K562 (cell line): Measurements from ENCODE around the gene CSNK1A1. TPM values are rescaled to one million over a fixed set of nuclear protein-coding genes. Genes with fewer than 3 reads are reported as not detected.
A peak's percentile ranks its signal among the peaks of the same experiment; 100 is the strongest.

Experiments used
- CAMTA2 ChIP-seq: fragments of 250-450 bp; sonication (Bioruptor Pico); conservative IDR thresholded peaks from 2 replicates; pipeline ENCODE4 v1.5.1; 2022
- DACH1 ChIP-seq: fragments of 450-650 bp; IDR thresholded peaks from 2 replicates; pipeline ENCODE4 v1.6.1; 2018; ENCODE audit not compliant: partially characterized antibody
- EHMT2 ChIP-seq: fragments of 450-650 bp; IDR thresholded peaks from 2 replicates; pipeline ENCODE4 v1.6.1; 2018; ENCODE audit warnings: antibody characterized with exemption
- GABPB1 ChIP-seq: sonication (generic); formaldehyde crosslinking; IDR thresholded peaks from 2 replicates; pipeline ENCODE4 v1.8.0; 2022; ENCODE audit warnings: mild to moderate bottlenecking, missing genetic modification reagents
- HSF4 ChIP-seq: fragments of 250-450 bp; sonication (Bioruptor Pico); IDR thresholded peaks from 2 replicates; pipeline ENCODE4 v2.1.2; 2022; ENCODE audit warnings: mild to moderate bottlenecking, moderate library complexity, borderline replicate concordance
- KAT8 ChIP-seq: fragments of 450-650 bp; IDR thresholded peaks from 2 replicates; pipeline ENCODE4 v1.6.1; 2016; ENCODE audit warnings: low read depth, mild to moderate bottlenecking
- KLF16 ChIP-seq: IDR thresholded peaks from 2 replicates; pipeline ENCODE4 v1.6.1; 2016; ENCODE audit warnings: antibody characterized with exemption
- L3MBTL2 ChIP-seq: fragments of 450-650 bp; IDR thresholded peaks from 2 replicates; pipeline ENCODE4 v1.6.1; 2016; ENCODE audit warnings: mild to moderate bottlenecking, moderate library complexity
- MYC ChIP-seq, 2 experiments: fragments of 250-450 bp in 1 of 2; sonication (Bioruptor Pico) in 1 of 2; IDR thresholded peaks; 2 replicates each; pipeline versions ENCODE4 v1.5.1 to v1.6.1; 2012 to 2021; ENCODE audit warnings: low read depth in 2 of 2, borderline replicate concordance in 1 of 2, improper control_type of control experiment in 1 of 2, low read length in 1 of 2, mild to moderate bottlenecking in 1 of 2, moderate library complexity in 1 of 2
- NR2F6 ChIP-seq: fragments of 450-650 bp; formaldehyde crosslinking; IDR thresholded peaks from 2 replicates; pipeline ENCODE4 v1.4.0; 2020; ENCODE audit warnings: mild to moderate bottlenecking
- POLR2H ChIP-seq: IDR thresholded peaks from 2 replicates; pipeline ENCODE4 v1.6.1; 2016; ENCODE audit warnings: missing genetic modification characterization, low read depth, mild to moderate bottlenecking, control low read depth, missing compliant biosample characterization, moderate library complexity
- PYGO2 ChIP-seq: fragments of 450-650 bp; IDR thresholded peaks from 2 replicates; pipeline ENCODE4 v1.6.1; 2016; ENCODE audit warnings: mild to moderate bottlenecking, missing genetic modification characterization, moderate library complexity, missing compliant biosample characterization
- RBBP5 ChIP-seq: fragments of 200-600 bp; sonication (generic); IDR thresholded peaks from 2 replicates; pipeline ENCODE4 v1.6.1; 2012; ENCODE audit warnings: borderline replicate concordance, mild to moderate bottlenecking, low read length, control low read depth, inconsistent platforms; ENCODE audit not compliant: insufficient read depth, poor library complexity, severe bottlenecking
- SP1 ChIP-seq: sonication (generic); formaldehyde crosslinking; IDR thresholded peaks from 2 replicates; pipeline ENCODE4 v1.8.1; 2022; ENCODE audit warnings: mild to moderate bottlenecking, missing genetic modification reagents
- SRSF1 ChIP-seq: fragments of 200-400 bp; formaldehyde crosslinking; IDR thresholded peaks from 2 replicates; pipeline ENCODE4 v1.6.1; 2017; ENCODE audit warnings: mild to moderate bottlenecking, low read depth, low read length, moderate library complexity
- TAL1 ChIP-seq: fragments of 450-650 bp; IDR thresholded peaks from 2 replicates; pipeline ENCODE4 v1.6.1; 2016; ENCODE audit warnings: mild to moderate bottlenecking
- ZKSCAN8 ChIP-seq: fragments of 200-800 bp; sonication (Bioruptor generic); IDR thresholded peaks from 2 replicates; pipeline ENCODE4 v1.6.1; 2016; ENCODE audit warnings: missing genetic modification characterization, missing compliant biosample characterization
- ZNF699 ChIP-seq: fragments of 250-450 bp; sonication (Bioruptor Pico); IDR thresholded peaks from 2 replicates; pipeline ENCODE4 v1.8.0; 2021; ENCODE audit warnings: mild to moderate bottlenecking, moderate library complexity; ENCODE audit not compliant: insufficient replicate concordance
- ZNF75A ChIP-seq: fragments of 450-650 bp; formaldehyde crosslinking; IDR thresholded peaks from 2 replicates; pipeline ENCODE4 v1.4.0; 2020; ENCODE audit warnings: mild to moderate bottlenecking
- polyA plus RNA-seq, 8 experiments: library from polyadenylated mRNA; depleted of rRNA in 4 of 8; stranded (reverse) in 5 of 8; unstranded in 3 of 8; fragments of >200 nt; fragmentation: Nextera tagmentation in 2 of 8; fragmentation: Illumina TruSeq in 1 of 8; extraction: Ambion mirVana in 2 of 8; extraction: Trizol in 1 of 8; gene quantifications; 2 replicates each; pipeline versions ENCODE4 v1.2.1 to v1.2.3, GENCODE V29; 2011 to 2014; ENCODE audit warnings: inconsistent platforms in 1 of 8, missing spikeins in 1 of 8
- total RNA-seq, 7 experiments: library from RNA; depleted of rRNA in 6 of 7; stranded (reverse); fragments of >200 nt in 6 of 7; fragmentation: Illumina TruSeq in 2 of 7; extraction: Trizol in 2 of 7; gene quantifications; 2 replicates each; pipeline versions ENCODE4 v1.2.1 to v1.2.3, GENCODE V29; 2011 to 2021; ENCODE audit warnings: low replicate concordance in 1 of 7
- TF ChIP-seq, protein P1 (sequence below): fragments of 250-450 bp; sonication (Bioruptor Pico); IDR thresholded peaks from 2 replicates; pipeline ENCODE4 v1.8.0; 2022; ENCODE audit warnings: moderate library complexity, mild to moderate bottlenecking, inconsistent platforms
- TF ChIP-seq, protein P2 (sequence below): fragments of 450-650 bp; formaldehyde crosslinking; IDR thresholded peaks from 2 replicates; pipeline ENCODE4 v1.4.0; 2022; ENCODE audit warnings: missing genetic modification characterization
- TF ChIP-seq, protein P3 (sequence below): fragments of 450-650 bp; conservative IDR thresholded peaks from 2 replicates; pipeline ENCODE4 v1.6.1; 2016; ENCODE audit warnings: missing genetic modification characterization, low read depth, mild to moderate bottlenecking, missing compliant biosample characterization, moderate library complexity
- TF ChIP-seq, protein P4 (sequence below): fragments of 250-450 bp; sonication (Bioruptor Pico); IDR thresholded peaks from 2 replicates; pipeline ENCODE4 v1.4.0; 2020; ENCODE audit warnings: mild to moderate bottlenecking, moderate library complexity, borderline replicate concordance

The CSNK1A1 gene
- total and polyA plus RNA-seq, 9 of the 15 experiments (the other 6 are each of a cell fraction or from before 2014, with no cell fraction given) = 49.1 to 196 (median 154) TPM

- no peak for TF ChIP-seq ZNF699 (CRISPR knock-in tag)
- TF ChIP-seq RBBP5 = no peak
- 0 out of 2 replicates have a peak, but pooled peaks have one; percentile 28 for TF ChIP-seq GABPB1 (CRISPR knock-in tag)
- no peak for TF ChIP-seq MYC (IDR thresholded peaks at IDR 0.05; ENCODE audit: low read depth, low read length)
- no peak for TF ChIP-seq MYC (CRISPR knock-in tag; IDR thresholded peaks at IDR 0.05; ENCODE audit: borderline replicate concordance, low read depth)
- no peak for TF ChIP-seq POLR2H (tag)
- TF ChIP-seq CAMTA2 = no peak
- no peak for TF ChIP-seq TAL1
- no peak for TF ChIP-seq KLF16
- TF ChIP-seq ZKSCAN8 (CRISPR knock-in tag) = no peak
- no peak for TF ChIP-seq NR2F6 (CRISPR knock-in tag)
- TF ChIP-seq, protein P1, sequence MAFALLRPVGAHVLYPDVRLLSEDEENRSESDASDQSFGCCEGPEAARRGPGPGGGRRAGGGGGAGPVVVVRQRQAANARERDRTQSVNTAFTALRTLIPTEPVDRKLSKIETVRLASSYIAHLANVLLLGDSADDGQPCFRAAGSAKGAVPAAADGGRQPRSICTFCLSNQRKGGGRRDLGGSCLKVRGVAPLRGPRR (CRISPR knock-in tag) = no peak
- TF ChIP-seq, protein P2, sequence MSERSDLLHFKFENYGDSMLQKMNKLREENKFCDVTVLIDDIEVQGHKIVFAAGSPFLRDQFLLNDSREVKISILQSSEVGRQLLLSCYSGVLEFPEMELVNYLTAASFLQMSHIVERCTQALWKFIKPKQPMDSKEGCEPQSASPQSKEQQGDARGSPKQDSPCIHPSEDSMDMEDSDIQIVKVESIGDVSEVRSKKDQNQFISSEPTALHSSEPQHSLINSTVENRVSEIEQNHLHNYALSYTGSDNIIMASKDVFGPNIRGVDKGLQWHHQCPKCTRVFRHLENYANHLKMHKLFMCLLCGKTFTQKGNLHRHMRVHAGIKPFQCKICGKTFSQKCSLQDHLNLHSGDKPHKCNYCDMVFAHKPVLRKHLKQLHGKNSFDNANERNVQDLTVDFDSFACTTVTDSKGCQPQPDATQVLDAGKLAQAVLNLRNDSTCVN (CRISPR knock-in tag) = no peak
- no peak for TF ChIP-seq L3MBTL2
- TF ChIP-seq SRSF1 = no peak
- TF ChIP-seq, protein P3, sequence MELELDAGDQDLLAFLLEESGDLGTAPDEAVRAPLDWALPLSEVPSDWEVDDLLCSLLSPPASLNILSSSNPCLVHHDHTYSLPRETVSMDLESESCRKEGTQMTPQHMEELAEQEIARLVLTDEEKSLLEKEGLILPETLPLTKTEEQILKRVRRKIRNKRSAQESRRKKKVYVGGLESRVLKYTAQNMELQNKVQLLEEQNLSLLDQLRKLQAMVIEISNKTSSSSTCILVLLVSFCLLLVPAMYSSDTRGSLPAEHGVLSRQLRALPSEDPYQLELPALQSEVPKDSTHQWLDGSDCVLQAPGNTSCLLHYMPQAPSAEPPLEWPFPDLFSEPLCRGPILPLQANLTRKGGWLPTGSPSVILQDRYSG = peak; percentile 86
- no peak for TF ChIP-seq DACH1
- no peak for TF ChIP-seq PYGO2 (tag)
- TF ChIP-seq EHMT2 = no peak
- TF ChIP-seq KAT8 = peak; percentile 94
- no peak for TF ChIP-seq ZNF75A (CRISPR knock-in tag)
- TF ChIP-seq SP1 = no peak
- no peak for TF ChIP-seq HSF4 (CRISPR knock-in tag)
- TF ChIP-seq, protein P4, sequence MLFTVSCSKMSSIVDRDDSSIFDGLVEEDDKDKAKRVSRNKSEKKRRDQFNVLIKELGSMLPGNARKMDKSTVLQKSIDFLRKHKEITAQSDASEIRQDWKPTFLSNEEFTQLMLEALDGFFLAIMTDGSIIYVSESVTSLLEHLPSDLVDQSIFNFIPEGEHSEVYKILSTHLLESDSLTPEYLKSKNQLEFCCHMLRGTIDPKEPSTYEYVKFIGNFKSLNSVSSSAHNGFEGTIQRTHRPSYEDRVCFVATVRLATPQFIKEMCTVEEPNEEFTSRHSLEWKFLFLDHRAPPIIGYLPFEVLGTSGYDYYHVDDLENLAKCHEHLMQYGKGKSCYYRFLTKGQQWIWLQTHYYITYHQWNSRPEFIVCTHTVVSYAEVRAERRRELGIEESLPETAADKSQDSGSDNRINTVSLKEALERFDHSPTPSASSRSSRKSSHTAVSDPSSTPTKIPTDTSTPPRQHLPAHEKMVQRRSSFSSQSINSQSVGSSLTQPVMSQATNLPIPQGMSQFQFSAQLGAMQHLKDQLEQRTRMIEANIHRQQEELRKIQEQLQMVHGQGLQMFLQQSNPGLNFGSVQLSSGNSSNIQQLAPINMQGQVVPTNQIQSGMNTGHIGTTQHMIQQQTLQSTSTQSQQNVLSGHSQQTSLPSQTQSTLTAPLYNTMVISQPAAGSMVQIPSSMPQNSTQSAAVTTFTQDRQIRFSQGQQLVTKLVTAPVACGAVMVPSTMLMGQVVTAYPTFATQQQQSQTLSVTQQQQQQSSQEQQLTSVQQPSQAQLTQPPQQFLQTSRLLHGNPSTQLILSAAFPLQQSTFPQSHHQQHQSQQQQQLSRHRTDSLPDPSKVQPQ = no peak
These were observed 1.6 kb downstream of the CSNK1A1 start (continued) for GRCh38 chr5:149549461-149550267.
